GM18868 (cell line): ENCODE measurements around the gene LUC7L3.
"Not testable (repeated sequence)": the region's sequence is repeated elsewhere in the genome, so short reads cannot be mapped to it uniquely, and the experiment has no call there.

Source experiments
- ATAC-seq: cut with Tn5 transposase; IDR thresholded peaks from one replicate; pipeline ENCODE4 v1.9.1; 2021; ENCODE audit warnings: mild to moderate bottlenecking, moderate library complexity; ENCODE audit not compliant: unreplicated experiment

The LUC7L3 gene

GRCh38 chr17:50708050-50709000, 11.1 kb upstream of the LUC7L3 start:
- no peak for ATAC-seq

DNA sequence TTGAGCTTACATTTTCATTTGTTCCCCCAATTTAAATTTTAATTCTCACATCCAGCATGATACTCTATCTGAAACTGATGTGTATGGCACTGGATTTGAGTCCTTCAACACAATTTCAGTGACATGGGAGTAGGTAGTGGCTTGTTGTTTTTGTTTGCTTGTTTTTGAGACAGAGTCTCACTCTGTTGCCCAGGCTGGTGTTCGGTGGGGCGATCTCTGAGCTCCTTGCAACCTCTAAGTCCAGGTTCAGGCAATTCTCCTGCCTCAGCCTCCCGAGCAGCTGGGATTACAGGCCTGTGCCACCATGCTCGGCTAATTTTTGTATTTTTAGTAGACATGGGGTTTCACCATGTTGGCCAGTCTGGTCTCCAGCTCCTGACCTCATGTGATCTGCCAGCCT, 10.3 kb upstream of the LUC7L3 start:
- ATAC-seq: not testable (repeated sequence)

GRCh38 chr17:50710025-50710424, 9.4 kb upstream of the LUC7L3 start:
- no peak for ATAC-seq

DNA sequence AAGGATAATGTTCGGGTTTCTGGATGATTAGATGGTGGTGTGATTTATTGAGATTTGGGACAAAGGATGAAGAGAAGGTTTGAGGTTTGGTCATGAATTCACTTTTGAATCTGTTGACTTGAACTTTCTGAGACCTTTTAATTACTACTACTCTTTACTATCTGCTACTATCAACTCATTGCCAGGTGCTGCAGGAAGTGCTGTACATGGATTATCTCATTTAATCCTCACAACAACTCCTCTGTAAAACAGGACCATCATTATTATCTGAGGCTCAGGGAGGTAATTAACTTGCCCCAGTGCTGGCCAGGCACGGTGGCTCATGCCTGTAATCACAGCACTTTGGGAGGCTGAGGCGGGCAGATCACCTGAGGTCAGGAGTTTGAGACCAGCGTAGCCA, 8.8 kb upstream of the LUC7L3 start:
- no peak for ATAC-seq

- no peak for ATAC-seq
These were observed 6.8 kb upstream of the LUC7L3 start for GRCh38 chr17:50712641-50713040.

GRCh38 chr17:50715471-50715870, 3.9 kb upstream of the LUC7L3 start:
- no peak for ATAC-seq

- ATAC-seq: no peak
These were observed 756 bp downstream of the LUC7L3 start for GRCh38 chr17:50719924-50720794.

DNA sequence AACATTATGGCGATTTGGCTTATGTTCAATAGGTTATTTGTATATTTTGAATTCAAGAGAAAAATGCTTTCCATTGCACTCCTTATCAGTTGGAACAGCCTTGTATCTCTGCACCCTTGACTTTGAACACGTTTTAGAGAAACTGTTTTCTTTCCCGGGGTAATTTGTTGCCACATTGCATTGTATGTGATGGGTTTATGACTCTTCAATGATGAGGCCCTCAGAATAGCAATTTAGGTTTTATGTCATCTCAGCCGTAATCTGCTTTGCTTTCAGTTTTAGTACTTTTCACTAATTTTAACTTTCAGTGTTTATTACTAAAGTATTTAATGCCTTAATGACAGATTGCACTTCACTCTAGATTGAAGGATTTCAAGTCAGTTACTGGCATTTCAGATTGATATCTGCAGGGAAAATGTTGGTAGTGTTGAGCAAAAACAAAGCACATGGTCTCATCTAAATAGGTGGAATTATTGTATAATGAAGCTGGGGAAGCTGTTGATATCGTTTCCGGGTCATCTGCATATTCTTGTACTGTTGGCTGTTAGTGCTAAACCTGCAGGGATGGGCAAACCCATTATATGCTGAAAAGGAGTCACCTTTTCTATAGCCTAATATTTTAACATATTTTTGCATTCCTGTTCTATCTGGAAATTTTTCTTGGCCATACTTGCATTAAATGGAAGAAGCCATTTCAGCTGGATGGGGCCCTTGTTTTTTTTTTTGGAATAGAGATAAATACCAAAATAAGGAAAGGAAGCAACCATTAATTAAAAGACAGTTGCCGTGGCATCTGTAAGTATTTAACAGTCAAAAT, 2.0 kb downstream of the LUC7L3 start:
- ATAC-seq: no peak

GRCh38 chr17:50722746-50723145, 3.3 kb downstream of the LUC7L3 start:
- no peak for ATAC-seq

GRCh38 chr17:50724622-50725021, 5.2 kb downstream of the LUC7L3 start:
- ATAC-seq: not testable (repeated sequence)

DNA sequence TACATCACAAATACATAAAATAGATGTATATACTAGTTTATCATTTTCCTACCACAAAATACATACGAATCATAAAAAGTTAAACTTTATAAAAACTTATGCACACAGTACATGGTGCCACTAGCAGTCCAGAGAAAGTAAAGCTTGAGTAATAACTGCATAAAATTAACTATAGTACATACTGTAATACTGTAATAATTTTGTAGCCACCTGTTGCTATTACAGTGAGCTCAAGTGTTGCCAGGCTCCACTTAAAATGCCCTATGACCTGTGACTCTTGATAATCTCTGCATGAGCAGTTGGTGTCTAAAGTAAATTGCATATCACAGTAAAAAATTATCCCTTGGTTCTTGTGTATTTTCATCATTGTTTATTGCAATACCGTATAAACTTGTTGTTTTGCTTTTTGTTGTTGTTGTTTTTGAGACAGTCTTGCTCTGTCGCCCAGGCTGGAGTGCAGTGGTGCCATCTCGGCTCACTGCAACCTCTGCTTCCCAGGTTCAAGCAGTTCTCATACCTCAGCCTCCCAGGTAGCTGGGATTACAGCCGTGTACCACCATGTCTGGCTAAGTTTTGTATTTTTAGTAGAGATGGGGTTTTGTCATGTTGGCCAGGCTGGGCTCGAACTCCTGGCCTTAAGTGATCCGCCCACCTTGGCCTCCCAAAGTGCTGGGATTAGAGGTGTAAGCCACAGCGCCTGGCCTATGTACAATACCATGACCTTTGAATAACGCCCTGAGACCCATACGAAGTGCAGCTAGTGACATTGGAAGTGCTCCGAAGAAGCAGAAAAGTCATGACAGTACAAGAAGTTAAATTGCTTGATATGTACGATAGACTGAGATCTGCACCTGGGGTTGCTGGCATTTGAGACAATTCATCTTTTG, 6.6 kb downstream of the LUC7L3 start:
- no peak for ATAC-seq

DNA sequence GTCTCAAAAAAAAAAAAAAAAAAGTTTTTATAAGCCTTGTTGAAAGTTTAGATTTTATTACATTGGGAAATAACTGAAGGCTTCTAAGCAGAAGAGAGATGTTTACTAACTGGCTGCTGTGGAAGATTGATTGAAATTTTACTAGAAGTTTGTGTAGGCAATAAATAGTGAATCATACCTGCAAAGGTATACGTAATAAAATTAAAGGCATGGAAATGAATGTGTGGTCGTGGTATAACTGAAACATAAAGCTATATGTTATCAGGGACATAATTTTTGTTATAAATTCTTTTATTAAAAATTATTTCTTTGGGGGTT, 8.7 kb downstream of the LUC7L3 start:
- no peak for ATAC-seq

- ATAC-seq: no peak
These were observed 9.7 kb downstream of the LUC7L3 start for GRCh38 chr17:50728881-50729765.

DNA sequence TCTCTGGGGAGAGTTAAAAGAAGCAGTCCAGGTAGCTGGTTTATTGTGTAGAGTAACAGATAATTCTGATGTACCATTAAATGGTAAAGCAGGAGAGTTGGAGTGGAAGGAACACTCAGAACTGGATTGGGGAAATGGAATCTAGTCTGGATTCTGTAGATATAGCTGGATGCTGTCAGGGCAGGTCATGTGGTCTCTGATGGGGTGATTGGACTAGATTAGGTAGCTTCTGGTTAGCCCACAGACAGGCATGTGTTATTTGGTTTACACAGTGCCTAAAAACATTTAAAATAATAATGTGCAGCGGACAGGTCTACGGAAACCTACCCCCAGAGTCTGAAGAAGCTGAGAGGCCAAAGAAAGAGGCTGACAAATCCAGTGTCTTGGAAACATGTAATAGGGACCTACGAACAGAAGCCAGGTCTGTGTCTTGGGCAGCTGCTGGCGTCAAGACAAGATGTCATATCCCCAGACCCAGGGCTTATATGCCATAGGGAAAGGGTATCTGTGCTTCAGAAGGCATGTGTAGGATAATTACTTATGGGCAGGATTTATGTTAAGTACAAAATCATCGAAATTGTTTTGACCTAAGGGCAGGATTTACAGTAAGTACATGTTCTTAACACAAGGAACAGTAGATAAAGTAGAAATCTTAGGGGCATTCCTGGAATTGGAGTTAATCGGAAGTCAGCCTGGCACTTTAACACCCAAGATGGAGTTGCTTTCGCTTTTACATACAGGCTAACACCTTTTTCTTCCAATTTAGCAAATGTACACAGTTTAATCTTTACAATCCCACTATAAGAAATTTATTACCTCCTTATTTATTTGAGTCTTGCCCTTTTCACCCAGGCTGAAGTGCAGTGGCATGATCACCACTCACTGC, 12.4 kb downstream of the LUC7L3 start:
- ATAC-seq: no peak

- ATAC-seq: no peak
These were observed 15.9 kb downstream of the LUC7L3 start for GRCh38 chr17:50735287-50735686.

GRCh38 chr17:50737118-50737698, 17.8 kb downstream of the LUC7L3 start:
- ATAC-seq: no peak

GRCh38 chr17:50739098-50739497, 19.7 kb downstream of the LUC7L3 start:
- no peak for ATAC-seq

GRCh38 chr17:50745631-50746030, 26.2 kb downstream of the LUC7L3 start:
- ATAC-seq: no peak
